ENCODE results near the gene DDX31.

Gene DDX31

DNA sequence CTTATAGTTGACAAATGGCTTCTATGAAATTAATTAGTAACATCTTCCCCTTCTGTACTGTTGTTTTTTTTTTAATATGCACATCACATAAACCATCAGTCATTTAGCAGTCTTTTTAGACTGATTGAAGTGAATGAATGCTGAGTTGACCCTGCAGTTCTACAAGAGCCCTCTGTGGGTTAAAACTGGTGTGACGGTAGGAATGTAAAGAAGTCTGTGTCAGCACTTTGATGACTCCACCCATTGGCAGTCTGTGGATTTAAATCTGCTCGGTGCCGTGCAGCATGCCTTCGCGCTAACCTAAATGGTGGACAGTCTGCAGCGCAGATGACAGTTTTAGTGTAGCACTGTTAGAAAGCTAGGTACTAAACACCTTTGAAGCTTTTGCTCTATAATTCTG lies 3.6 kb upstream of the DDX31 start:
- DNase-seq (ENCODE audit: low read depth) = peak; percentile 14

DNA sequence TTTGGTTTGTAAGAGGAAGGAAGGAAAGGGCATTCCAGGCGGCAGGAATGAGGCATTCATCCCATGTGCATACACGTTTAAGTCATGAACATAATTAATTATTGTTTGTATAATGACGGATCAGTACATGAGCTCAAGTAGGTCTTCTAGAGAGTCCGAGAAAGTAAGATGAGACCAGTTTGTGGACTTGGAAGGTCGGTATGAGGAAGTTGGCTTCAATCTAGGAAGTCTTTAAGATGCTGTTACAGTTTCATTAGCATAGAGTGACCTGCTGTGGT lies 2.6 kb upstream of the DDX31 start:
- DNase-seq (ENCODE audit: low read depth) = no peak

DNA sequence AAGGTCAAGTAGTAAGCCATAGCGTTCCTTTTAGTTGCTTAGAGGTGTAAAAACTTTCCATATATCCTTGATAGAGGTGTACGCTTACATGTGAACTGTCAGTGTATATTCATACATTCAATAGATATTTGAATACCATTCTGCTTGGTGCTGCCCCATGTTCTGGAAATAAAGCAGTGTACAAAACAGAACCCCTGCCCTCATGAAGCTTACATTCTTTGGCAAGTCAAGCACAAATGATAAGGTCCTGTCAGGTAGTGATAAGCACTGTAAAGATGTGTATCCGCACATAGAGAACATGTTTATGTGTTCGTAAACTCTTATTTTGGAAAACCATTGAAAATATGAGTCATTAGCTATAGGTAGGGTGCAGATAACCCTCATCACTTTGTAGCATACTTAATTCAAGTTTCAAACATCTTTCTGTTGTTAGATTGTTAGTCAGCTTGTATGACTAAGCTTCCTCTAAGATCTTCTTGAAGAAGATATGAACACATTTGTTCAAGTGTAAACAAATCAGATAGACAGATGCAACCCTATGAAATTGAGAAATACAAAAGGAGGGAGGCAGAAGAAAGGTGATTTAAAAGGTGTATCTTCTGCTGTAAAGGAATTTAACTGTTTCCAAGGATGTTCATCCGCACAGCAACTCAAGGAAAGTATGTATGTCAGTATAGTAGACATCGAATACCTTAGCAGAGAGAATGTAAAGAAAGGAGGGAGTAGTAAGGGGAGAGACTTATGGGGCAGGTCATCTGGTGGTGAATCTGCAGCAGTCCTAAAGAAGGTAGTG lies 2.0 kb upstream of the DDX31 start:
- DNase-seq (ENCODE audit: low read depth) = no peak

DNA sequence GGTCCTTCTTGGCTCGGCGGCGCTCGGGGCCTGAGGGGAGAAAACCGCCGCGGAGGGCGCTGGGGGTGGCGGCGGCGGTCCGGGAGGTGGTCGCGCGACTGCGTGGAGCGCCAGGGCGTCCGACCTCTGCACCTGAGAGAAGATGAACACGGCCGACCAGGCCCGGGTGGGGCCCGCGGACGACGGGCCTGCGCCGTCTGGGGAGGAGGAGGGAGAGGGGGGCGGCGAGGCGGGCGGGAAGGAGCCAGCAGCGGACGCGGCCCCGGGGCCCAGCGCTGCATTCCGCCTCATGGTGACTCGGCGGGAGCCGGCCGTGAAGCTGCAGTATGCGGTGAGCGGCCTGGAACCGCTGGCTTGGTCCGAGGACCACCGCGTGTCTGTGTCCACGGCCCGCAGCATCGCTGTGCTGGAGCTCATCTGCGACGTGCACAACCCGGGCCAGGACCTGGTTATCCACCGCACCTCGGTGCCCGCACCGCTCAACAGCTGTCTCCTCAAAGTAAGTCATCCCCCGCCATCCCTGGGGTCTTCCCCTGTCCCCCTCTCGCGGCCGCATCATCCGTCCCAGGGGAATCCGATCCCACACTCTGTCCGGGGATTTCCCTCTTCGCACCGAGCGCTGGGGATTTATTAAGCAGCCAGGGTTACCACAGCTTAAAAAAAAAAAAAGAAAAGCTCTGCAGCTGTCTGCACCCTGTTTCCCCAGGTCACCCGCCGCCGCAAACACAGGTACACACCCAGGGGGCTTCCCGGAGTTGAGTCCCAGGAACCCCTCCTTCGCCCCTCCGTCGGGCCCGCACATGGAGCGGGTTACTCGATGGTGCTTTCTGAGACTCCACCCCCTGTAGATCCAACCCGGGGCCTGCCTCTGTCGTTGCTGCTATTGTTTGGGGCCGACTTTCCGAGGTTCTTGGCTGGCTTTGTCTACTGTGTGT lies 941 bp upstream of the DDX31 start, which contains the start of gene GTF3C4:
TSS of gene GTF3C4 (plus strand) at position 8 of the 935 bp plus-strand sequence. CDS start at position 143, 135 bp downstream.
- DNase-seq (ENCODE audit: low read depth) = no peak

DNA sequence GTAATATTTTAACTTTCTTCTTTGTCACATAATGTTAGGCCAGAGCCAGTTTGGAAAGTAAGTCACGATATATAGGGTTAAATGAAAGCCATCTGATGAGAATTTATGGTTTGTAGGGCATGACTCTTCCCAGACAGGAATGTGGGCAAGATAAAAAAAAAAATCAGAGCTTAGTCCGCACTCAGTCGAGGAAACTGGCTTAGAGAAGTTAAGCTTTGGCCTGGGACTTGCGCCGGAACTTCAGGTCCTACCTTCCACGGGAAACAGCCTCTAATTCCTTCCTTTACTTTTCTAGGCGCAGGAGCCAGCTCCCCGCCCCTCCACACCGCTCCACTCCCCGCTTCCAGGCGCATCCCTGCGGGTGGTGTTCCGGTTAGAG lies 475 bp downstream of the DDX31 start:
- DNase-seq (ENCODE audit: low read depth) = no peak

DNA sequence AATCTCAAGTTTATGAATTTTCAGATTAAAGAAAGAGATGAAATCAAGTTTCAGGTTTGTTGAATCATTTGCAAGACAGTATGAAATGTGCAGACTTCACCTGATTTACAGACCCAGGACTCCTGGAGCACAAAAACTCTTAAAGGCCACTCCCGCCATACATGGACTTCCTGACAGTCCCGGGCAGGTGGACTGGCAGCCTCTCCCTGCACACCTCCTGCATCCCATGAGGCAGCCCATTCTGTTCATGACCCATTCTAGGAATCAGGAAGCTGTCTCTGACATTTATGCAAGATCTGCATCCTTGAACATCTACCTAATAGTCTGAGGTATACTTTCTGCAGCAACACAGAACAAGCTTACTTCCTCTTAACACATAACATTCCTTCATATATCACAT lies 5.9 kb downstream of the DDX31 start:
- DNase-seq (ENCODE audit: low read depth) = no peak

DNA sequence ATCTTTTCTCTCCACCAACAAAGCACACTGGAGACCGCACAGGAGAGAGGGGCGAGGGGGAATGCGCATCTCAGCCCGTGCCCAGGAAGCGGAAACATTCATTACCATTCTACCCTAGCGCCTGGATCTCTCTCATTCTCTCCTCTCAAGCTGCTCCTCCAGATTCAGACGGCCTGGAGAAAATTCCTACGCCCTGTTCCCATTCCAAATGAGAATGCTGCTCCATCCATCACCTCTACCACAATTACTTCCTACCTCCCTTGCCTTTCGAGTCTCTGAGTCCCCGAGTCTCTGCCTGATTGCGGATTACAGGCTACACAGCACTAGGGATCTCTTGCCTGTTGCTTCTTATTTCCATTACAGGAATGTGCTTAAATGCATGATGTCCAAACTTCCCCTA lies 6.7 kb downstream of the DDX31 start:
- DNase-seq (ENCODE audit: low read depth) = no peak

DNA sequence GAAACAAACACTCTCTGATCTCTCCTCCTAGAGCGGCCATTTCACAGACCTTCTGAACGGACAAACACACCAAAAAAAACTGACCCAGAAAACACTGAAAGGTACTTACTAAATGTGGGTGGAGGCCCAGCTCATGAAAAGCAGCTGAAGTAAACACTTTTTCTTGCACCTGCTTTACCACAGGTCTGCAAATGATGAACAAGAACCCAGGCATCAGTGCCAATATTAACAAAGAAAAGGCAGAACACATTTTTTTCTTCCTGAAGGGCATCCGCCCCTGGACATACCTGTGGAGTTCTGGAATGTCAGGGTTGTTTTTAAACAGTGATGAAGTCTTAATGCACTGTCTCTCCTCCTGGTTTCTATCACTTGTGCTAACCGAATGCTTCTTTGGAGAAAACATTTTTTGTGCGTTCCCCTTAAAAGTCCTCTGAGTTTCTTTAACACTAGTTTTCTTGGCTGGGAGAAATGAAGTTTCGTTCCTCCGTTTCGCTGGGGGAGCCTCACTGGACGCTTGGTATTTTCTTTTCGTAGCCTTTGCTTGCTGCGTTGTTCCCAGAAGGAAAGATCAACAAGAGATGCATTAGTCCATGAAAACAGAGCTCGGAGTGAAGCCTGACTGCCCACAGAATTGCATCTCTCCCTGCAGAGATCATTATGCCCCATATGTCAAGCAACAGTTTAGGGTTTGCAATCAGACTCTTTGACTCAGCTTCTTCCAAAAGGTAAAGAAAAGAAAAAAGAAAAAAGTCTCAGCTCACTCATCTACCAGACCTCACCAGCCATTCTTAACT lies 7.4 kb downstream of the DDX31 start:
- no peak for DNase-seq (ENCODE audit: low read depth)

DNA sequence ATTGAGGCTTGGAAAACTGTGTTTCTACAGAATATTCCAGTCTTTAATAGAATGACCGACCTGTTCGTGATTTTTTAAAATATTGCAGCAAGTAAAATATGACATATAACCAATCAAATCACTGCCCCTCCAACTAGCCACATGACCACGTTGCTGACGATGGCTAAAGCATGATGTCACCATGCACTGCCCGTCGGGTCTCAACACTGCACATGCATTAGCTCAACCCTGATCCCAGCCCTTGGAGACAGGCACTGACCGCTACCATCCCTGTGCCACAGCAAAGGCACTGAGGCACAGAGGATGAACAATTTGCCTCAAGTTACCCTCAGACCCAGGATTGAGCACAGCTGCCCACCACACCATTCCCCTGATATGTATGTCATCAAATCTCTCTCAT lies 13.5 kb downstream of the DDX31 start:
- no peak for DNase-seq (ENCODE audit: low read depth)

DNA sequence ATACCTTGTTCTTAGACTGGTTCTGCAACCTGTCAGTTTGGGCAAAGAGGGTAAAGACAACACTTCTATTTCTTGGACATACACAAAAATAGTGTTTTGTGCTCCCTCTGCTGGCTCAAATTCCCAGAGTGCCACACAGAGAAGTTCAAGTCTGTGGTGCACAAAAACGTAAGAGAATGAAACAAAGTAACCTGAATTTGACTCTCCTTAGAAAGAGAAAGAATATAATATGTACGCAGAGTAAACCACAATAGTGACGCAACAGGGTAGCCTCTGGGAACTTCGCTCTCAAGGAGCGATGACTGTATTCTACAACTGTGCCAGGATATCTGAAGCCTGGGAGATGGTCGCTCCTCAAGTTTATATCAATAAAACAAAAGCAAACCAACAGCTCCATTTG lies 18.5 kb downstream of the DDX31 start:
- DNase-seq (ENCODE audit: low read depth) = no peak

DNA sequence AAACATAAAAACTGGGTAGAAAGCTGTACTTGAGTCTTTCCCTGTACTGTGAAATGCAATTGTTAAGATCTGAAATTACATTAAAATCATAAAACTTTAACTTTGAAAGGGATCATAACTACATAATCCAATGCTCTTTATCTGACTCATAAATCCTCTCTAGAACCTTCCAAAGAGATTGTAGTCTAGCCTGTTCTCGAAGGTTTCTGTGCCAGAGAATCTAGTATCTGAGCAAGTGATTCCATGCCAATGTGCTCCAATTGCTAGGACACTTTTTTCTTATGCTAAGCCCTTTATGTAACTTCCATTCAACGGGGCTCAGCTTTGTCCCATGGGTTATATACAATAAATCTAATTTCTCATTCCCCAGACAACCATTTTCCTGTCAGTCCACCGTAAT lies 21.1 kb downstream of the DDX31 start:
- no peak for DNase-seq (ENCODE audit: low read depth)

DNA sequence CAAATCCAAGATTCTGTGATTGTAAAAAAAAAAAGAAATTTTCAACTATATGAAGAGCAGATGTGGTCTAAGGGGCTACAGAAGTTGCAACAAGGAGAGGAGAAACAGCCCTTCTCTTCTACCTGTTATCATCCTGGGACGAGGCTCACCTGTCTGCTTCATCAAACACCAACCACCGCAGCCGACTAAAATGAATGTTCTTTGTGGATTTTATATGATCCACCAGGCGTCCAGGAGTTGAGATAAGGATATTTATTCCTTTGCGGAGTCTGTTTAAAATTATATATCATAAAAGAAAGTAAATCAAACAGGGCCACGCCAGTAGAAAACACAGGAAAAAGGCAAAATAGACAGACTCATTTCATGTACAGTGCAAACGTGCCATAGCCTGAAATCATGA lies 21.5 kb downstream of the DDX31 start:
- DNase-seq (ENCODE audit: low read depth) = no peak

DNA sequence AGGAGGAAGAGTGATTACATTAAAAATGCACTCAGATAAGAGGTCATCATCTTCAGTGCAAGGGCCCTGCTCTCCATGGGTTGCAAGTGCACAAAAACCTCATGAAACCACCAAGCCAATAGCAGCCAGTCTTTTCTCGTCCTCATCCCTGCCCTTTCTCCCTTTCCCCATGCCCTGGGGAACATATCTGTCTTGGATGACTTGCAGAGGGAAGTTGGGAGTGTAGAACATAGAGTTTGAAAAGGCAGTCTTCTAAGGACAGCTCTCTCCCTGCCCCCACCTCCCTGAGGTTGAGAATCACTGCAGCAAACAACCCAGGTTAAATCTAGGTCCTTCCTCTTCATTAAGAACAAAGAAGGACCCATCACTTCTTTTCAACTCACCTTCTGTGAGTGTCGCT lies 22.0 kb downstream of the DDX31 start:
- no peak for DNase-seq (ENCODE audit: low read depth)

DNA sequence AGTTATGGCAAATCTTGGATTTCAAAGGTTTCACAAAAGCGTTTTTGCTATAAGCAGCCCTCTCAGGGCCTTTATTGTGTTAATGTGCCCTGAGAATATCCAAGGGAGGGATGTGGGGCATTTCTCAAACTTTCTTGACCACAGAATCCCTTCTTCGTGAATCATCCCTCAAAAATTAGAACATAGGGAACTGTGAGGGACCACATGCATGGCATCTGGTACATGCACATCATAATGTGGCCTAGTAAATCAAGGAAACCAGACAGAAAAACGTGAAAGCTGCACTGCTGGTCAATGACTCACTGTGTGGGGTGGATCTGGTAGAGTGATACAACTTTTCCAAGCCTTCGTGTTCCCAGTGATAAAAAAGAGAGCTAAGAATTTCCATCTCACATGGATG lies 22.4 kb downstream of the DDX31 start:
- DNase-seq (ENCODE audit: low read depth) = no peak

DNA sequence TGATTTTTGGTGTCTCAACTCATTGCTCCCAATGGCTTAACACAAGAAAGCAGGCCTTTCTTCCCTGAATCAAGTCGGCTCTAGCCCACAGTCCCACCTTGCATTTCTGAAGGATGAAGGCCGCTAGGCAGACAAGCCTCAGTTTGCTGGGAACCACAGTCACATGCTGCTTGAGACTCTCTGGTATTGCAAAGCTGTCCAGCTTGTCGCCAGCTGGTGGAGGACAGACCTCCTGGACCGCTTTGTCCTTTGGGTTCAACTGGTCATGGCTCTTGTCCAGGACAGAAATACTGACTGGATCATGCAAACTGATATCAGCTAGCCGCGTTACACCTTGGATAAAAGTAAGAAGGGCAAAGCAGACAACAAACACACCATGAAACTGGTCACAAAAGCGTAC lies 23.1 kb downstream of the DDX31 start:
- no peak for DNase-seq (ENCODE audit: low read depth)

DNA sequence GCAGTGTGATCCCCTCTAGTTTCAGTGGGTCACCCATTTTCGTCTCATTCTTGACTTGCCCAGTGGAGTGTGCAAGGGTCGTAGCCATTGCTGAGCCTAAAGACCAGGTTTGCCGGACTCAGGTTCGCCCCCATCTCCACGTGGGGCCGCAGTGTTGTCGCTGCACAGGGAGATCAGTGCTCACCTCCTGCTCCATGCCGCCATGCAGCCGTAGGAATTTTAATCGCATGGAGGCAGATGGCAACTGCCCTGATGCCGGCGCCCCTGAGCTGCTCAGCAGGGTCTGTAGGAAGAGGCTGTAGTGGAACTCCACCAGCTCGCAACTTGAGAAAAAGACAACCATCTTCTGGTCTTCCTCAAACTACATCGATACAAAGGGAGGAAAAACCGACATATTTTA lies 24.1 kb downstream of the DDX31 start:
- no peak for DNase-seq (ENCODE audit: low read depth)

DNA sequence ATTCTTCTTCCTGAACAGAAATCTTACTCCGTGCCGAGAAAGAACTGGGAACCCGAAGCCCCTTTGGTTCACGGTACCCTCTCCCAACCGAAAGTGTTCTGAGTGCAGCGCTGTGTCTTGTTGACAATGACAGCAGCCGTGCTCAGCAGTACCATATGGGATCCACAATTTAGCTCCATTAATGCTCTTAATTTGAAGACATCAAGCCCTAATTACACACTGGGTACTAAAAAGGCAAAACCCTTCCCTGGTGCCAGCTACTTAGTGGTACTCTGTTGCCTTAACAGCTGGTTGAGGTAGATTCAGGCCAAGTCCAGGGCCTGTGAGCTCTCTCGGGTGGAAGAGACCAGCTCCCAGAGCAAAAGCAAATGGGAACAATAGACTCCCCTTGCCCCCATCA lies 24.5 kb downstream of the DDX31 start:
- DNase-seq (ENCODE audit: low read depth) = no peak

DNA sequence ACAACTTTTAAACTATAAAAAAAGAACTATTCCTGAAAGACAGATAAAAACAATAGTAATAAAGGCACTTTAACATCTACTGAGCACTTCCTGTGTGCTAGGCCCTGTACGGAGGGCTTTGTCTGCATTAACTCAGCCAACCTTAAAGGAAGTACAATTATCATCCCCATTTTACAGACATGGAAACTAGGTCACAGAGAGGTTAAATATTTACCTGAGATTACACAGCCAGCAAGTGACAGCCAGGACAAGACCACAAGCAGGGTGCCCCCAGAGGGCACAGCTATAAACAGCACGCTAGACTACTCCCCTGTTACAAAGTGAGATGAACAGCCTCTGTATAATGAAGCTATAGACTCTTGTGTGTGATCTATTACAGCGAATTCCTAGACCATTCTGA lies 25.5 kb downstream of the DDX31 start:
- no peak for DNase-seq (ENCODE audit: low read depth)

DNA sequence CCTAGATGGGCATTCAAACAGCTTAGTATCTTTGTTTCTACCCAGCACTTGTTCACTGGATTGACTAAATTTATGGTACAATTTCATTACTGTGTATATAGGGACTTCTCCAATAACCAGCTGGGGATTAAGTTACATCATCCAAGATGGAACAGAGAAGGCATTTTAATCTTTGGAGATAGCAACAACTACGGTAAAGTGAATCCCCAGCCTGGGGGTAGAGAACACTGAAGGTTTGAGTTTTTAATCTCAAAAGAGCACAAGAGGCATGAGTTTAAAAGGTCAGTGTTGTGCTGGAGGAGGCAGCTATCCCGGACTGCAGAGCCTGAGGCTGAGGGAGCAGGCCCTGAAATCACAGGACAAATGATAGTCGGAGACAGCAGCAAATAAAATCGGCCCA lies 28.6 kb downstream of the DDX31 start:
- DNase-seq (ENCODE audit: low read depth) = no peak

DNA sequence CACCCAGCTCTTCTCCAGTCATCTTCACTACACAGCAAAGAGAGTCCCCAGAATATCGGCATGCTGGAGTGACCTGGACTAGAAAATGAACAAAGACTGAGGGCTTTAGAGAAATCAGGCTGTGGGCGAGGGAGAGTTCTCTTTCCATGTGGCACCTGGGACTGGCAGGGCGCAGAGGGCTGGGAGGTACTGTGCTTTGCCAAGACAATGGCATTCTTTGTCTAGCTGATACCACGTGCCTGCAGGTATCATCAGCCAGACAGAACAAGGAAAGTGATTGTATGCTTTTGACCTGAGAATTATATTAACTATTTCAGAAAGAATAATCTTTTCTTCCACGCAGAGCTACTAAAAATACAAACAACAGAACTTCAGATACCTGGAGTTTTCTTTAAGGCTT lies 30.5 kb downstream of the DDX31 start:
- no peak for DNase-seq (ENCODE audit: low read depth)

DNA sequence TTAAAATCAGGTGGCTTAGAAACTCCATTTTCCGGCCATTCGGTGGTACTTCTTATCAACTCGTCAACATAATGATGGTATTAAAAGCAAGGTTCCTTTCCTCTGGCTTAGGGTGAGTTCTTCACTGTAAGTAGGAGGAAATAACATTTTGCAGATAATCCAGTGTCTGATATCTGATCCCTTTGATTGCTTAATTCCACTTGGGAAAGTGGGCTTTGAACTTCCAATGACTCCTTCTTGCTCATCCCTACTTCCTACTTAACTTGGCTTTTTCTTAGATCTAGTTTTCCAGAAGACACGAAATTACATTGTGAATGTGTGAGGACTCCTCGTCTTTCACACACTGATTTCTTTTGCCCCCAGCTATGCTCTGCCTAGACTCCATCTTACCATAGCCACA lies 31.5 kb downstream of the DDX31 start:
- DNase-seq (ENCODE audit: low read depth) = no peak

DNA sequence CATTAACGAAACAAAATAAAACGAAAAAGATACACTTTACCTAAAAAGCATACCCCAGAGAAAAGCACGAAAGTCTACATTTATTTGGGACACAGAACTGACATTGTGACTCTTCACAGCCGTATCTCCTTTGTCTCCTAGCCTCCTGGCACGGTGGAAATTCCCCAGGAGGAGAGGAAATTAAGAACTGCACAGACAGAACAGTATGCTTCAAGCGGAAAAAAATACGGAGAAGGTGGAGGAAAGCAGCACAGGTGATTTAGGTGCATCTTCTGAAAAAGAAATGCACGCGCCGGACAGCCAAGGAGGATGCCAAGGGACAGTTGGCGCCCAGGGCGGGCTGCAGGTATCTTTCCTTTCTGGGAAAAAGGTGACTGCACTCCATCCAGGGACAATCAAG lies 32.0 kb downstream of the DDX31 start:
- DNase-seq (ENCODE audit: low read depth) = no peak

DNA sequence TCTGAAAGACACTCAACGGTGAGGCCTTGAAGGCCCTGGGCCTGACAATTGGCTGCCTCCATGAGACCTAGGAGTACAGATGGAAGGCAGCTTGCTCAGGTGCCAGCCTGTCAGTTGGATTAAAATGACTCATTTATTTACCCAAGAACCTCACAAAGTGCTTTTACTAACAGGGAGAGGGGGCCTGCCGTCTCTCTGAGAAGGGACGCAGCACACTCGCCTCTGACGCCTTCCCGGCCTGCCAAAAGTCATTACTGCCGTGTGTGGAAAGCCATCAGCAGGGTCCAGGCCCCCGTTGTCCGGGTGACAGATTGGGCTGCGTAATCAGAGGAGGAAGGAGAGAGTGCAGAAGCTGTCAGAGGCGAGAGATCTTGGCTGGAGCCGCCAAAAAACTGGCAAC lies 32.4 kb downstream of the DDX31 start:
- DNase-seq (ENCODE audit: low read depth) = no peak
